ENCODE results near the gene SBF1.

DNA sequence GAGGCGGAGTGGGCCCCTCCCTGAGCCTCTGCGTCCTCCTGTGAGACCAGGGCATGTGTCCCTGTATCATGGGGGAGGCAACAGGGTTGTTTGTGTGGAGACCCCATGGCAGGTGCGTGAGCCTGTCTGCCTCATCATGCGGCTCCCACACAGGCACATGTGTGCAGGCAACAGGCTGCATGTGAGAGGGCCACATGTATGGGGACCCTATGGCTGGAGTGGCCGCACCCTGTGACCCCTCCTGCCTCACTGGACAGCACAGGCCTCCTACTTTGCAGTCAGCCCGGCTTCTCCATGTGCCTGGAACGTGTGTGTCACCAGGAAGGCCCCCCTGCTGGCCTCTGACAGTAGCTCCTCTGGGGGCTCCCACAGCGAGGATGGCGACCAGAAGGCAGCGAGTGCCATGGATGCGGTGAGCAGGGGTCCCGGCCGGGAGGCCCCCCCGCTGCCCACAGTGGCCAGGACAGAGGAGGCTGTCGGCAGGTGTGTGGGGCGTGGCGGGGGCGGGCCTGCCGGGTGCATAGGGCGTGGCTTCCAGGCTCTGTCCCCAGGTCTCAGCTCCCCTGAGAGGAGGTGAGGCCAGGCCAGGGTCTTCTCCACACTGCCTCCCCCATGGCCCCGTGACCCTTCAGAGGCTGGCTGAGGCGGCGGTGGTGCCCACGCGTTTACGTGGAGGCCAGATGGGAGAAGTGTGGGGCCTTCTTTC lies 34.1 kb downstream of the SBF1 start:
- TF ChIP-seq, protein P1, sequence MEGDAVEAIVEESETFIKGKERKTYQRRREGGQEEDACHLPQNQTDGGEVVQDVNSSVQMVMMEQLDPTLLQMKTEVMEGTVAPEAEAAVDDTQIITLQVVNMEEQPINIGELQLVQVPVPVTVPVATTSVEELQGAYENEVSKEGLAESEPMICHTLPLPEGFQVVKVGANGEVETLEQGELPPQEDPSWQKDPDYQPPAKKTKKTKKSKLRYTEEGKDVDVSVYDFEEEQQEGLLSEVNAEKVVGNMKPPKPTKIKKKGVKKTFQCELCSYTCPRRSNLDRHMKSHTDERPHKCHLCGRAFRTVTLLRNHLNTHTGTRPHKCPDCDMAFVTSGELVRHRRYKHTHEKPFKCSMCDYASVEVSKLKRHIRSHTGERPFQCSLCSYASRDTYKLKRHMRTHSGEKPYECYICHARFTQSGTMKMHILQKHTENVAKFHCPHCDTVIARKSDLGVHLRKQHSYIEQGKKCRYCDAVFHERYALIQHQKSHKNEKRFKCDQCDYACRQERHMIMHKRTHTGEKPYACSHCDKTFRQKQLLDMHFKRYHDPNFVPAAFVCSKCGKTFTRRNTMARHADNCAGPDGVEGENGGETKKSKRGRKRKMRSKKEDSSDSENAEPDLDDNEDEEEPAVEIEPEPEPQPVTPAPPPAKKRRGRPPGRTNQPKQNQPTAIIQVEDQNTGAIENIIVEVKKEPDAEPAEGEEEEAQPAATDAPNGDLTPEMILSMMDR (conservative IDR thresholded peaks at IDR 0.05; ENCODE audit: low read length), result no peak
- no peak for TF ChIP-seq EZH2phosphoT487 (IDR thresholded peaks at IDR 0.05; ENCODE audit: borderline replicate concordance)

All from Loucy (cell line).